ENCODE measurements around the gene PPP4R2.

The PPP4R2 gene

DNA sequence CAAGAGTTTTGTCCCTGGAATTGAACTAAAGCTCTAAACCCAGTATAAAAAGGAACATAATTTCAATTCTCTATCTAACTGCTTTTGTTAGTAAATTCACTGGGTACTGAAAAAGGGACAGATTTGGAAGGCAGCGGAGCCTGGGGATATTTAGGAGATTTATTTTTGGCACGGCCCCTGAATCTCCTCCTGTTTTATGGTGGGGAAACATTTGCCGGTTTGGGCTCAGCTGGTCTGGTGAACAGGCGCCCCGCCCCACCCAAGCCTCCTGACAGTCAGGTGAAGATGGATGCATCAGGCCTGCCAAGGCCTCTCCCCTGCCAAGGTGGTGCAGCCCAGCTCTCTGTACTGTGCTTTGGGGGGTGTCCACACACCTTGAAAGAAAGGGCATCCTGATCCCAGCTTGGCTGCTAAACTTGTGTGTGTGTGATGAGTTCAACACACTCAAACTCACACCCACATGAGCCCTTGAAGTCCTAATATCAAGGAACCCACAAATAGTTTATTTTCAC is 111.1 kb downstream of the PPP4R2 start:
- DNase-seq (ENCODE audit: low read depth in 3 of 3, low spot score in 1 of 3) = no peak

DNA sequence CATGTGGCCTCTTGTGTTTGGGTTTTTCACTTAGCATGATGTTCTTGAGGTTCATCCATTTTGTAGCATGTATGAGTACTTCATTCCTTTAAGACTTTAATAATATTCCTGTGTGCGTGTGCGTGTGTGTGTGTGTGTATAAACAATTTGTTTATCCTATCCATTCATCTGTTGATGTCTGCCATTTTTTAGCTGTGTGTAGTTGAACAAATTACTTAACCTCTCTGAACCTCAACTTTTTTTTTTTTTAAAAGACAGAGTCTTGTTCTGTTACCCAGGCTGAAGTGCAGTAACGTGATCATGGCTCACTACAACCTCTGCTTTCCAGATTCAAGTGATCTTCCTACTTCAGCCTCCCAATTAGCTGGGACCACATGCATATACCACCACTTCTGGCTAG is 112.1 kb downstream of the PPP4R2 start:
- no peak for DNase-seq (ENCODE audit: low read depth in 3 of 3, low spot score in 1 of 3)

GRCh38 chr3:73110530-73110929 is 113.9 kb downstream of the PPP4R2 start:
- no peak for DNase-seq (ENCODE audit: low read depth in 3 of 3, low spot score in 1 of 3)

- DNase-seq (ENCODE audit: low read depth in 3 of 3, low spot score in 1 of 3) = no peak
Measured at GRCh38 chr3:73114711-73115110, 118.1 kb downstream of the PPP4R2 start.

GRCh38 chr3:73115806-73116205 is 119.2 kb downstream of the PPP4R2 start:
- DNase-seq (ENCODE audit: low read depth in 3 of 3, low spot score in 1 of 3) = no peak

Data from stimulated activated CD4-positive, alpha-beta T cell treated with anti-CD3 and anti-CD28 coated beads, TNF-alpha, amount 100 ng/mL, for 1 hour (primary cell).